Measurements from ENCODE around the gene EN2.

The EN2 gene

DNA sequence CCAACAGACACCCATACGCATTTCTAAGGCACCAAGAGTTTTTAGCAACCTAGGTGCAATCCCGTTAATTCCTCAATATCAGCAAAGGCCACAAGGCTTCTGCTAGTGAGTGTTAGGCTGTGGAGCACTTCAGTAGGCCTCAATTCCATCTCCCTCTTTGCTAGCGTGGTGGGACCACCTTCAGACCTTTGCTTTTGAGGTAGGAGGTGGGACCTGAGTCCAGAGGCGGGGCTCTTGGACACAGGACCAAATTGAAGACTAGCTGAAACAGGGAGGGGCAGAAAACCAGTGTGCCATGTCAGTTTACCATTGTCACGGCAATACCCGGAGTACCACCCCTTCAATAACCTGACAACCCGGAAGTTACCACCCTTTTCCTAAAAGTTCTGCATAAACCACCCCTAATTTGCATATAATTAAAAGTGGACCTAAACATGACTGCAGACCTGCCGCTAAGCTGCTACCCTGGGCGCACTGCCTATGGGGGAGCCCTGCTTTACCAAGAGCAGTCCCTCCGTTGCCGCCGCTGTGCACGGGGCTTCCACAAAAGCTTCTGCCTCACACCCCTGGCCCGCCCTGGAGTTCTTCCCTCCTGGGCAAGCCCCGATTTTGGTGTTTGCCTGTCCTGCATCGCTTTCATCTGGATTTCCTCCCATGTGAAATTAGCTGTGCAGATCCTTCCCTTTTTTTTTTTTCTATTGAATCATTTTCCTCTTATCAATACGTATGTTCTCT lies 41.1 kb upstream of the EN2 start:
- DNase-seq (ENCODE audit: insufficient read length, low spot score) (no peak), FAIRE-seq (no peak)
- TF ChIP-seq SPI1 (IDR thresholded peaks at IDR 0.05; ENCODE audit: low read depth, low read length) (no peak), PAX5 (IDR thresholded peaks at IDR 0.05; ENCODE audit: insufficient read depth, low read length, severe bottlenecking) (no peak), POU2F2 (IDR thresholded peaks at IDR 0.05; ENCODE audit: low read depth, low read length) (no peak), TAF1 (IDR thresholded peaks at IDR 0.05; ENCODE audit: low read depth, low read length) (no peak), POLR2A (IDR thresholded peaks at IDR 0.05; ENCODE audit: low read depth, low read length) (no peak), POLR2AphosphoS5 (IDR thresholded peaks at IDR 0.05; ENCODE audit: low read depth, low read length) (no peak)

DNA sequence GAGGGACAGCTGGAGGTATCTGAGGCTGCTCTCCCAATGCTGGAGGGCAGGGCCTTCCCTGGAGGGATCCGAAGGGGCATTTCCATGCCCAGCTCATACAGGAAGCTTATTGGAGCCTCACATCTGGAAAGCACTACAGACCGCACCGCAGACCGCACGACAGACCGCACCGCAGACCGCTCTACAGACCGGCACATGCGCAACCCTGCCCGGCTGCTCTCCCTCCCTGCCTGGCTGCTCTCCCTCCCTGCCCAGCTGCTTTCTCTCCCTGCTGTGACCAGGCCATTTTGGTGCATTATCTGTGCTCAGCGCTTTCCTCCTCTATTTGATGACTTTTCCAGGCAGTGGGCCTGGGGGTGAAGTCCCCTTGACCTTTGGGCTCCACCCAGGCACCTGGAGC lies 39.6 kb upstream of the EN2 start:
- TF ChIP-seq TAF1 (IDR thresholded peaks at IDR 0.05; ENCODE audit: low read depth, low read length), result no peak
- DNase-seq (ENCODE audit: insufficient read length, low spot score) (no peak), FAIRE-seq (no peak)

- TF ChIP-seq PAX5 (IDR thresholded peaks at IDR 0.05; ENCODE audit: insufficient read depth, low read length, severe bottlenecking) (no peak), TAF1 (IDR thresholded peaks at IDR 0.05; ENCODE audit: low read depth, low read length) (no peak), SPI1 (IDR thresholded peaks at IDR 0.05; ENCODE audit: low read depth, low read length) (no peak), POLR2AphosphoS5 (IDR thresholded peaks at IDR 0.05; ENCODE audit: low read depth, low read length) (no peak), POU2F2 (IDR thresholded peaks at IDR 0.05; ENCODE audit: low read depth, low read length) (no peak), POLR2A (IDR thresholded peaks at IDR 0.05; ENCODE audit: low read depth, low read length) (no peak)
- no peak for FAIRE-seq
- no peak for DNase-seq (ENCODE audit: insufficient read length, low spot score)
Measured at GRCh38 chr7:155418941-155419755, 38.8 kb upstream of the EN2 start.

DNA sequence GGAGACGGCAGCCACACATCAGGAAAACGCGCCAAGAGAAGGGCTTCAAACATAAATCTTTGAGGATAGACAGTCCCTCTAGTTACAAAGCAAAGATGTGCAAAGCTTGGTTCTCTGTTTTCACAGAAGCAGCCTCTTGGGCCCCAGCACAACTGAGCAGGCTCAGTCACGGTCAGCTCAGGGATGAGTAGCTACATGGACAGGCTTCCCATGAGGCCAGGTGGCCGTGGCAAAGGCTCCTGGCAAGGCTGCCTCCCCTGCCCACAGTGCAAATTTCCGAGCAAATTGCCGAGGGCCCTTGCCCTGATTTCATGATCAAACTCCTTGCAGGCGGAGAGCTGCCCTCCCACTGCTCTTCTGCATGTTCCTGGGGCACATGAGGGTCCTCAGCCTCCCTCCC lies 37.8 kb upstream of the EN2 start:
- no peak for FAIRE-seq

DNA sequence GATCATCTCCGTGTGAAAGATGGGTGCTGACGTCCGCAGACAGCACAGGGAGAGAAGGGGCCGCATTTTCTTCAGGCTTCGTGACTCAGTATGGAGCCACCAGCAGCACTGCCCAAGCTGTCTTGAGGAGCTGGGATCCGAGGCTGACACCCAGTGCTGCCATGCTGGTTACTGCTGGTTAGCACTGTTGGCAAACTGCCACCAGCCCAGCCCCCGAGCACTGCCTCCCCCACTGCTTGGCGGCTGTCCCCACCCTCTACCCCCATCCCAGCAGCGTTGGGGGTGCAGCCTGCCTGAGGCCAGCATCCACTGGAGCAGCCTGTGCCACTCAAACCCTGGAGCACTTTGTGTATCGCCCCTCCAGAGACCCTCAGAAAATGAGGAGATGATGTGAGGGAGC lies 35.8 kb upstream of the EN2 start:
- no peak for FAIRE-seq
- TF ChIP-seq POU2F2 (IDR thresholded peaks at IDR 0.05; ENCODE audit: low read depth, low read length) (no peak), TAF1 (IDR thresholded peaks at IDR 0.05; ENCODE audit: low read depth, low read length) (no peak), PAX5 (IDR thresholded peaks at IDR 0.05; ENCODE audit: insufficient read depth, low read length, severe bottlenecking) (no peak), SPI1 (IDR thresholded peaks at IDR 0.05; ENCODE audit: low read depth, low read length) (no peak)
- no peak for DNase-seq (ENCODE audit: insufficient read length, low spot score)

More for the DNA sequence above, 37.8 kb upstream of the EN2 start:
- TF ChIP-seq TAF1 (IDR thresholded peaks at IDR 0.05; ENCODE audit: low read depth, low read length) (no peak), SPI1 (IDR thresholded peaks at IDR 0.05; ENCODE audit: low read depth, low read length) (no peak), POLR2AphosphoS5 (IDR thresholded peaks at IDR 0.05; ENCODE audit: low read depth, low read length) (no peak), PAX5 (IDR thresholded peaks at IDR 0.05; ENCODE audit: insufficient read depth, low read length, severe bottlenecking) (no peak), POU2F2 (IDR thresholded peaks at IDR 0.05; ENCODE audit: low read depth, low read length) (no peak), POLR2A (IDR thresholded peaks at IDR 0.05; ENCODE audit: low read depth, low read length) (no peak)
- no peak for DNase-seq (ENCODE audit: insufficient read length, low spot score)

DNA sequence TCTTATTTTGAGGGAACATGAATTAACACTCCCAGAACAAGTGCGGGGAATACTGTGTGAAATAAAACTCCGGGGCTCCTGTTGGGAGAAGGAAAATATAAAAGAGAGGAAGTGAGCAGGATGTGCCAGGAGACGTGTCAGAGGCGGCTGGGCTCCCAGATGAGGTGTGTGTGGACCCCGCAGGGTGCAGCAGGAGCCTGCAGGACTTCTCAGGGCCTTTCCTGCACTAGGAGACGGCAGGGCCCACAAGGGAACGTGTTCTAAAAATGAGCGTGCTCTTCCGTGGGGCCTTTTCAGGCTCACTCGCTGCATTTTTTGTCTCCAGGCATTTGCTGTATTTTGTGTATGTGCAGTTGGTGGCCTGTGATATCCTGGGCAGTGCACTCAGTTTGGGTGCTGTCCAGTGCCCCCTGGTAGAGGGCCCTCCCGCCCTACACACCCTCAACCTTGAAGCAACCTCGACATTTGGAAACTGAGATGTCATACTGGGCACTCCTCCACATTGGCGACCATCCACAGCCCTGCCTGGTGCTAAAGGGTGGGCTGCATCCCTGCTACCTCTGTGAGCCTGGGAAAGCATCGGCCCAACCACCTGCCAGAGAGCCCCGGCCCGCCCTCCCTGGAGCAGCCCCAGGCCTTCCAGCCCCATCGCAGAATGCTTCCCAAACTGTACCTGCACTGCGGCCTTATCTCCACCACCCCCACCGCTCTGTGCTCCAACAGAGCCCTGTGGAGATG lies 35.2 kb upstream of the EN2 start:
- TF ChIP-seq SPI1 (IDR thresholded peaks at IDR 0.05; ENCODE audit: low read depth, low read length) (no peak), POLR2A (IDR thresholded peaks at IDR 0.05; ENCODE audit: low read depth, low read length) (no peak), PAX5 (IDR thresholded peaks at IDR 0.05; ENCODE audit: insufficient read depth, low read length, severe bottlenecking) (no peak), TAF1 (IDR thresholded peaks at IDR 0.05; ENCODE audit: low read depth, low read length) (no peak), POLR2AphosphoS5 (IDR thresholded peaks at IDR 0.05; ENCODE audit: low read depth, low read length) (no peak)
- FAIRE-seq, result no peak

DNA sequence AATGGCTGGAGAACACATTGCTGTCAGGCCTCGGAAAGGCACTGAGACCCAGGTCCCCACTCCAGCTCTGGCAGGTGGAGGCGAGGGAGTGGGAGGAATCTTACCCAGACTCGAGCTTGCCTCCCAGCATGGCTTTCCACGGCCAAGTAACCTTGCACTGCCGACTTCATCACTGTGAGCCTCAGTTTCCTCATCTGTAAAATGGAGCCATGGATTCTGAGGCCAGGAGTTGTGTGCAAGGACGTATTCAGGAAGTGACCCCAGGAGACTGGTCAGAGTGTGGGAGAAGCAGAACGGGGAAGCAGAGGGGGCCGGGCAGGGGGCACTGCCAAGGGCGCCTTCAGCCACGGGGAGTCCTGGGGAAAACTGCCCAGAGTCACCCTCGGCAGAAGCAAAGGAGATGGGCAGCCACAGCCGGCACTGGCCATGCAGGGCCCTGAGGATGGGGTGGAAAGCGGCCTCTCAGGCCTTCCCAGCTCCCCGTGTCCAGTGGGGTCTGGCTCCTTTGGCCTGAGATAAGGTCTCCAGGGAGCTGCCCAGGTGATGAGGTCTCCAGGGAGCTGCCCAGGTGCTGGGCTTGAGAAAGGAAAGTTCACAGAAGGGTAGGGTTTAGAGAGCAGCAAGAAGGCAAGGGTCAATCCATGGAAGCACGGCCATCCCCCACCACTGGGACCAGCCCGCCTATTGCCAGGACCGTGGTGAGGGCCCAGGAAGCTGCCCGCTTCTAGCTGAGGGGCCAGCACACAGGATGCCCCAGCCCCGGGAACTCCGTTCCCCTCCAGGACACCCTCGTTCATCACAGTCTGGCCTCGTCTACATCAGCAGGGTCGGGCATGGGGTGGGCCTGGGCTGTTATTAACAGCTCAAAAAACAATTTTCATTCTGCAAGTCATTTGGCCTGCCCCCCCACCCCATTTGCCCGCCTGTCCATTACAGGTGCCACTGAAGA lies 34.3 kb upstream of the EN2 start:
- FAIRE-seq (no peak), DNase-seq (ENCODE audit: insufficient read length, low spot score) (no peak)
- no peak for TF ChIP-seq TAF1 (IDR thresholded peaks at IDR 0.05; ENCODE audit: low read depth, low read length)
- no peak for TF ChIP-seq POLR2A (IDR thresholded peaks at IDR 0.05; ENCODE audit: low read depth, low read length)

More for the DNA sequence above, 35.2 kb upstream of the EN2 start:
- no peak for DNase-seq (ENCODE audit: insufficient read length, low spot score)

GRCh38 chr7:155424301-155425010 lies 33.5 kb upstream of the EN2 start:
- TF ChIP-seq POLR2AphosphoS5 (IDR thresholded peaks at IDR 0.05; ENCODE audit: low read depth, low read length), result no peak
- TF ChIP-seq POLR2A (IDR thresholded peaks at IDR 0.05; ENCODE audit: low read depth, low read length), result no peak
- no peak for TF ChIP-seq TAF1 (IDR thresholded peaks at IDR 0.05; ENCODE audit: low read depth, low read length)
- TF ChIP-seq PAX5 (IDR thresholded peaks at IDR 0.05; ENCODE audit: insufficient read depth, low read length, severe bottlenecking), result no peak
- TF ChIP-seq POU2F2 (IDR thresholded peaks at IDR 0.05; ENCODE audit: low read depth, low read length), result no peak
- no peak for TF ChIP-seq SPI1 (IDR thresholded peaks at IDR 0.05; ENCODE audit: low read depth, low read length)
- FAIRE-seq, result no peak
- DNase-seq (ENCODE audit: insufficient read length, low spot score), result no peak
